ENCODE results near the gene LRRC10. TPM values are rescaled to one million over a fixed set of nuclear protein-coding genes. Genes with fewer than 3 reads are reported as not detected.

Gene LRRC10
- total RNA-seq, 1 donor from 2014 or later = not detected

DNA sequence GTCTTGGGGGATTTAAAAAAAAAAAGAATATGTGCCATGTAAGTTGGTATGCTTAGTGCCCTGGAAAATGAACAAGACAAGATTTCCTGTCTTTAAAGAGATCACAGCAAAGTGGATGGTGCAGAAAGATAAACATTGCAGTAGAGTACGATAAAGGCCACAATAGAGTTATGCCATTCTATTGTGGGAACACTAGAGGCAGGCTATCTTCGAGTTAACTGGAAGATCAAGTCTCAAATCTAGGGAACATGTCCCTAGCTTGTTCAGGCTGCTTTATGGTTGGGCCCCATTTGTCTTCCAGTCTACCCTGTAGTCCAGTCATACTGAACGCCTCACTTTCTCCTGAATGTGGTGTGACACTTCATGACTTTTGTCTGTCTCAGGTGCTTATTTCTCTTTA lies 44.1 kb downstream of the LRRC10 start:
- H3K36me3 ChIP-seq (ENCODE audit: control insufficient read depth, insufficient read depth, low read length) = no peaks in the 10 kb centered on the region
- no peaks in the 10 kb centered on the region for H3K27me3 ChIP-seq (ENCODE audit: control insufficient read depth, insufficient read depth, low read length)
- no peak overlapping the region for H3K4me3 ChIP-seq (ENCODE audit: low read depth, low read length)
- TF ChIP-seq, protein P1, sequence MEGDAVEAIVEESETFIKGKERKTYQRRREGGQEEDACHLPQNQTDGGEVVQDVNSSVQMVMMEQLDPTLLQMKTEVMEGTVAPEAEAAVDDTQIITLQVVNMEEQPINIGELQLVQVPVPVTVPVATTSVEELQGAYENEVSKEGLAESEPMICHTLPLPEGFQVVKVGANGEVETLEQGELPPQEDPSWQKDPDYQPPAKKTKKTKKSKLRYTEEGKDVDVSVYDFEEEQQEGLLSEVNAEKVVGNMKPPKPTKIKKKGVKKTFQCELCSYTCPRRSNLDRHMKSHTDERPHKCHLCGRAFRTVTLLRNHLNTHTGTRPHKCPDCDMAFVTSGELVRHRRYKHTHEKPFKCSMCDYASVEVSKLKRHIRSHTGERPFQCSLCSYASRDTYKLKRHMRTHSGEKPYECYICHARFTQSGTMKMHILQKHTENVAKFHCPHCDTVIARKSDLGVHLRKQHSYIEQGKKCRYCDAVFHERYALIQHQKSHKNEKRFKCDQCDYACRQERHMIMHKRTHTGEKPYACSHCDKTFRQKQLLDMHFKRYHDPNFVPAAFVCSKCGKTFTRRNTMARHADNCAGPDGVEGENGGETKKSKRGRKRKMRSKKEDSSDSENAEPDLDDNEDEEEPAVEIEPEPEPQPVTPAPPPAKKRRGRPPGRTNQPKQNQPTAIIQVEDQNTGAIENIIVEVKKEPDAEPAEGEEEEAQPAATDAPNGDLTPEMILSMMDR (IDR thresholded peaks at IDR 0.05; ENCODE audit: insufficient read depth, low read length, poor library complexity, severe bottlenecking) = no peak
- DNase-seq (ENCODE audit: low read depth) = no peak

DNA sequence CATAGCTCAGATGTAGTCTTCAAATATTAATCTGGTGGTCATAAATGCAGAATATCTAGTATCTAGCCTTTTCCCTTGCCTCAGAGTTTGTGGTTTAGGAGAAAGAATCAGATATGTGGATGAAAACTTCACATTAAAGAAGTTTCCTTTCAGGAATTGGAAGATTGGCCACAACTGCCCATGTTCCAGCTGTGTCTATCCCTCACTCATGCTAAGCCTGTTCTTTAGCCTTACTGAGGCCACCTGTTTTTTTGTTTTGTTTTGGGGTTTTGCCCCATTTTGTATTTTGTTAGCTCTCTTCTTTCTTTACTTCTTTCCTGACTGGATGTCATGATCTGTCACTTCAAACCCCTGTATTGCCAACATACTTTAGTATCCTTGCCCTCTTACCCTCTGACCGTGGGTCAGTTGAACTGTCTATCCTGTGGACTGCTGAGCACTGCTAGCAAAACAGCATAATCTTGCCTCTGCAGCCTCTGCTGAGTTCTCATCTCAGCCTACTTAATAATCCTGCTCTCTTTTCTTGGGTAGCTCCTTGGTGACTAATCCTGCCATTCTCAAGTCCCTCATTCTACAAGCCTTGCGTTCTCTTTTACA lies 47.4 kb downstream of the LRRC10 start:
- TF ChIP-seq, protein P1 (IDR thresholded peaks at IDR 0.05; ENCODE audit: insufficient read depth, low read length, poor library complexity, severe bottlenecking) = no peak
- Histone ChIP-seq H3K36me3 (ENCODE audit: control insufficient read depth, insufficient read depth, low read length) (no peaks in the 10 kb centered on the region), H3K27me3 (ENCODE audit: control insufficient read depth, insufficient read depth, low read length) (no peaks in the 10 kb centered on the region), H3K4me3 (ENCODE audit: low read depth, low read length) (no peak overlapping the region)
- DNase-seq (ENCODE audit: low read depth) = no peak

Other genes with a start within 250 kb of the LRRC10 start
- 26.6 and 35.5 TPM in 2 replicates for gene FRS2, start 140.5 kb downstream of the LRRC10 start, total RNA-seq
- gene CCT2, start 25.4 kb downstream of the LRRC10 start, total RNA-seq = 212 and 224 TPM in 2 replicates
- gene BEST3, start 88.4 kb upstream of the LRRC10 start, total RNA-seq = 0.14 and 1.6 TPM in 2 replicates
- 57.1 and 83.7 TPM in 2 replicates for gene RAB3IP, start 128.0 kb upstream of the LRRC10 start, total RNA-seq
- 0.13 TPM in 1 of 2 replicates, not detected in the other for gene MYRFL, start 214.3 kb upstream of the LRRC10 start, total RNA-seq